Activated T-helper 2 cell treated with anti-CD3 and anti-CD28 coated beads, Interferon-gamma antibody, Interleukin-2, Interleukin-4, amounts not matched to agents 10 μg/mL and 5 μg/mL and 100 μg/mL, durations not matched to agents 14 hours and 24 hours and 36 hours (primary cell): ENCODE measurements around the gene NMT2. TPM values are rescaled to one million over a fixed set of nuclear protein-coding genes. Genes with fewer than 3 reads are reported as not detected.

ENCODE experiments used
- DNase-seq: peaks from one replicate; pipeline ENCODE4 v3.0.0; 2021; ENCODE audit warnings: low spot score
- H3K27ac Mint-ChIP-seq: one replicate; pipeline ENCODE4 v1.8.0; 2021; ENCODE audit warnings: mixed read lengths
- H3K27me3 Mint-ChIP-seq: one replicate; pipeline ENCODE4 v1.8.0; 2021; ENCODE audit warnings: low read depth, mixed read lengths
- H3K36me3 Mint-ChIP-seq: one replicate; pipeline ENCODE4 v1.8.0; 2021; ENCODE audit warnings: low read depth, mixed read lengths
- H3K4me1 Mint-ChIP-seq: one replicate; pipeline ENCODE4 v1.8.0; 2021; ENCODE audit warnings: low read depth, mixed read lengths
- H3K4me3 Mint-ChIP-seq: one replicate; pipeline ENCODE4 v1.8.0; 2021; ENCODE audit warnings: low read depth, mild to moderate bottlenecking, moderate library complexity, mixed read lengths
- H3K9me3 Mint-ChIP-seq: one replicate; pipeline ENCODE4 v1.8.0; 2021; ENCODE audit warnings: mixed read lengths
- intact Hi-C: fragments of 100-400 bp; cut with micrococcal nuclease; formaldehyde crosslinking; loops from one replicate; pipeline ENCODE4 v1.15.1; 2023
- total RNA-seq: library from RNA; stranded (reverse); gene quantifications from 2 replicates; pipeline ENCODE4 v1.2.3, GENCODE V29; 2022

Gene NMT2
- total RNA-seq, 1 donor from 2014 or later, result 34.5 TPM

- intact Hi-C loops, result loop anchor here (10.0 kb wide), 1 partner anchor 519 kb away; no protein-coding TSS in a partner anchor
- peak overlapping the region; percentile 93 for H3K27ac Mint-ChIP-seq
- DNase-seq, result no peak
- H3K4me1 Mint-ChIP-seq, result peaks cover 39% of the 10 kb centered on the region
- H3K36me3 Mint-ChIP-seq, result peaks cover 70% of the 10 kb centered on the region
- no peaks in the 10 kb centered on the region for H3K9me3 Mint-ChIP-seq
- no peaks in the 10 kb centered on the region for H3K27me3 Mint-ChIP-seq
- H3K4me3 Mint-ChIP-seq, result peak overlapping the region; percentile 54
Measured at GRCh38 chr10:15124190-15124589, 44.3 kb downstream of the NMT2 start.

GRCh38 chr10:15123749-15124184 lies 44.7 kb downstream of the NMT2 start:
- intact Hi-C loops, result loop anchor here (1.0 to 10.0 kb wide), 6 partner anchors 18 to 519 kb away; partner anchors contain the start of gene RPP38
- Mint-ChIP-seq H3K36me3 (peaks cover 66% of the 10 kb centered on the region), H3K4me1 (peaks cover 40% of the 10 kb centered on the region), H3K27ac (peak overlapping the region; percentile 93), H3K4me3 (peak overlapping the region; percentile 54), H3K27me3 (no peaks in the 10 kb centered on the region), H3K9me3 (no peaks in the 10 kb centered on the region)
- DNase-seq, result no peak

GRCh38 chr10:15122477-15123030 lies 45.9 kb downstream of the NMT2 start:
- H3K27ac Mint-ChIP-seq, result peak overlapping the region; percentile 93
- peaks cover 54% of the 10 kb centered on the region for H3K36me3 Mint-ChIP-seq
- DNase-seq, result no peak
- peak overlapping the region; percentile 52 for H3K4me3 Mint-ChIP-seq
- no peaks in the 10 kb centered on the region for H3K9me3 Mint-ChIP-seq
- H3K4me1 Mint-ChIP-seq, result peaks cover 40% of the 10 kb centered on the region
- intact Hi-C loops, result loop anchor here (1.0 to 10.0 kb wide), 6 partner anchors 19 to 518 kb away; partner anchors contain the start of gene RPP38
- no peaks in the 10 kb centered on the region for H3K27me3 Mint-ChIP-seq

GRCh38 chr10:15121707-15122106 lies 46.8 kb downstream of the NMT2 start:
- intact Hi-C loops, result loop anchor here (2.0 to 10.0 kb wide), 2 partner anchors 79 to 517 kb away; no protein-coding TSS in a partner anchor
- Mint-ChIP-seq H3K4me1 (peaks cover 40% of the 10 kb centered on the region), H3K9me3 (no peaks in the 10 kb centered on the region), H3K4me3 (no peak overlapping the region), H3K27me3 (no peaks in the 10 kb centered on the region), H3K36me3 (peaks cover 51% of the 10 kb centered on the region), H3K27ac (no peak overlapping the region)
- no peak for DNase-seq

- DNase-seq, result no peak
- H3K27me3 Mint-ChIP-seq, result no peaks in the 10 kb centered on the region
- no peaks in the 10 kb centered on the region for H3K9me3 Mint-ChIP-seq
- H3K27ac Mint-ChIP-seq, result no peak overlapping the region
- intact Hi-C loops, result loop anchor here (10.0 kb wide), 1 partner anchor 516 kb away; no protein-coding TSS in a partner anchor
- H3K36me3 Mint-ChIP-seq, result peaks cover 39% of the 10 kb centered on the region
- no peak overlapping the region for H3K4me3 Mint-ChIP-seq
- peaks cover 40% of the 10 kb centered on the region for H3K4me1 Mint-ChIP-seq
Measured at GRCh38 chr10:15120523-15120922, 48.0 kb downstream of the NMT2 start.

GRCh38 chr10:15118615-15119014 lies 49.9 kb downstream of the NMT2 start:
- peaks cover 25% of the 10 kb centered on the region for H3K4me1 Mint-ChIP-seq
- no peaks in the 10 kb centered on the region for H3K9me3 Mint-ChIP-seq
- DNase-seq, result no peak
- no peak overlapping the region for H3K4me3 Mint-ChIP-seq
- intact Hi-C loops, result no loop called here
- no peaks in the 10 kb centered on the region for H3K27me3 Mint-ChIP-seq
- H3K27ac Mint-ChIP-seq, result no peak overlapping the region
- peaks cover 31% of the 10 kb centered on the region for H3K36me3 Mint-ChIP-seq

- Mint-ChIP-seq H3K27ac (no peak overlapping the region), H3K9me3 (no peaks in the 10 kb centered on the region), H3K4me3 (no peak overlapping the region), H3K27me3 (no peaks in the 10 kb centered on the region), H3K4me1 (peaks cover 18% of the 10 kb centered on the region), H3K36me3 (peaks cover 24% of the 10 kb centered on the region)
- DNase-seq, result no peak
- intact Hi-C loops, result no loop called here
Measured at GRCh38 chr10:15116225-15116624, 52.3 kb downstream of the NMT2 start.

- Mint-ChIP-seq H3K36me3 (peaks cover 30% of the 10 kb centered on the region), H3K27me3 (no peaks in the 10 kb centered on the region), H3K27ac (no peak overlapping the region), H3K4me3 (no peak overlapping the region), H3K4me1 (peaks cover 11% of the 10 kb centered on the region), H3K9me3 (no peaks in the 10 kb centered on the region)
- no peak for DNase-seq
- intact Hi-C loops, result no loop called here
Measured at GRCh38 chr10:15113766-15114165, 54.7 kb downstream of the NMT2 start.

GRCh38 chr10:15112657-15113056 lies 55.8 kb downstream of the NMT2 start:
- Mint-ChIP-seq H3K27ac (peak overlapping the region; percentile 3), H3K36me3 (peaks cover 39% of the 10 kb centered on the region), H3K4me1 (peaks cover 10% of the 10 kb centered on the region), H3K27me3 (no peaks in the 10 kb centered on the region), H3K9me3 (no peaks in the 10 kb centered on the region), H3K4me3 (no peak overlapping the region)
- DNase-seq, result no peak
- intact Hi-C loops, result no loop called here

GRCh38 chr10:15106352-15107013 lies 62.0 kb downstream of the NMT2 start:
- intact Hi-C loops, result loop anchor here (1.0 kb wide), 1 partner anchor 115 kb away; no protein-coding TSS in a partner anchor
- Mint-ChIP-seq H3K27me3 (no peaks in the 10 kb centered on the region), H3K27ac (peak overlapping the region; percentile 28), H3K4me1 (peaks cover 6% of the 10 kb centered on the region), H3K9me3 (no peaks in the 10 kb centered on the region), H3K36me3 (peaks cover 65% of the 10 kb centered on the region), H3K4me3 (no peak overlapping the region)
- peak; percentile 48 for DNase-seq

GRCh38 chr10:15103513-15103912 lies 65.0 kb downstream of the NMT2 start:
- intact Hi-C loops, result no loop called here
- Mint-ChIP-seq H3K27me3 (no peaks in the 10 kb centered on the region), H3K4me3 (no peak overlapping the region), H3K4me1 (peaks cover 22% of the 10 kb centered on the region), H3K36me3 (peaks cover 69% of the 10 kb centered on the region), H3K9me3 (no peaks in the 10 kb centered on the region), H3K27ac (peak overlapping the region; percentile 7)
- no peak for DNase-seq

GRCh38 chr10:15099886-15100285 lies 68.6 kb downstream of the NMT2 start:
- intact Hi-C loops, result no loop called here
- peaks cover 53% of the 10 kb centered on the region for H3K36me3 Mint-ChIP-seq

More at GRCh38 chr10:15099886-15100285, 68.6 kb downstream of the NMT2 start:
- H3K9me3 Mint-ChIP-seq, result no peaks in the 10 kb centered on the region
- peak overlapping the region; percentile 55 for H3K27ac Mint-ChIP-seq
- no peak for DNase-seq
- peaks cover 2% of the 10 kb centered on the region for H3K27me3 Mint-ChIP-seq
- H3K4me1 Mint-ChIP-seq, result peaks cover 21% of the 10 kb centered on the region
- peak overlapping the region; percentile 51 for H3K4me3 Mint-ChIP-seq
